Measurements from ENCODE around the gene IAH1.

The IAH1 gene

DNA sequence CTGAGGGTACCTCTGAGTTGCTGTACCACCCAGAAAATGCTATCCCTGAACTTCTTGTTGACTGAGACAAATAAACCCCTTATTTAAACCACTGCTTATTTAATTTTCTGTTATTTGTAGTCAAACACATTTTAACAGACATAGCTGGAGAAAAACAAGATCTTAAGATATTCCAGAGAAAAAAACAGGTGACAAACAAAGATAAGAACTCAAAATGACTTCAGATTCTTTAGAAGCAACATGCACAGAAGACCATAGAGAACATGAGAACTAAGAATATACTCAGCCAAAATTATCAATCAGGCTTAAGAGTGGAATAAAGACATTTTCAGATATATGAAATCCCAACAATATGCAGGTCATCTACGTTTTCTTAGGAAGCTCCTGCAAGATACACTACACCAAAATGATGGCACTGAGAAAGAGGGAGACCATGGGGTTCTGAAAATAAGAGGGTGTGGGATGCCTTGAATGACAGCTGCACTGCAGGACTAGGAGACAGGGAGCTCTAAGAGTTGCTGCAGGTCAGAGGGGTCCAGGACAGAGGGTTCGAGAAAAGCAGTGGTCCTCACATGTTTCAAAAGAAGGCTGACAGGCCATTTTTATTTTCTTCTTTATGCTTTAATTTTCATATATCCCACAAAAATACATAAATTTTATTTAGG is 42.9 kb downstream of the IAH1 start:
- no peaks in the 10 kb centered on the region for H3K9me2 ChIP-seq (replicated peaks; ENCODE audit: insufficient read depth, low read length)
- H3K79me2 ChIP-seq (ENCODE audit: insufficient read depth, low read length), result no peaks in the 10 kb centered on the region
- H3K36me3 ChIP-seq (ENCODE audit: low read length), result peaks cover 33% of the 10 kb centered on the region; the same call in 1 of the 2 replicates
- H3K27me3 ChIP-seq (ENCODE audit: low read length), result no peaks in the 10 kb centered on the region
- TF ChIP-seq, protein P1, sequence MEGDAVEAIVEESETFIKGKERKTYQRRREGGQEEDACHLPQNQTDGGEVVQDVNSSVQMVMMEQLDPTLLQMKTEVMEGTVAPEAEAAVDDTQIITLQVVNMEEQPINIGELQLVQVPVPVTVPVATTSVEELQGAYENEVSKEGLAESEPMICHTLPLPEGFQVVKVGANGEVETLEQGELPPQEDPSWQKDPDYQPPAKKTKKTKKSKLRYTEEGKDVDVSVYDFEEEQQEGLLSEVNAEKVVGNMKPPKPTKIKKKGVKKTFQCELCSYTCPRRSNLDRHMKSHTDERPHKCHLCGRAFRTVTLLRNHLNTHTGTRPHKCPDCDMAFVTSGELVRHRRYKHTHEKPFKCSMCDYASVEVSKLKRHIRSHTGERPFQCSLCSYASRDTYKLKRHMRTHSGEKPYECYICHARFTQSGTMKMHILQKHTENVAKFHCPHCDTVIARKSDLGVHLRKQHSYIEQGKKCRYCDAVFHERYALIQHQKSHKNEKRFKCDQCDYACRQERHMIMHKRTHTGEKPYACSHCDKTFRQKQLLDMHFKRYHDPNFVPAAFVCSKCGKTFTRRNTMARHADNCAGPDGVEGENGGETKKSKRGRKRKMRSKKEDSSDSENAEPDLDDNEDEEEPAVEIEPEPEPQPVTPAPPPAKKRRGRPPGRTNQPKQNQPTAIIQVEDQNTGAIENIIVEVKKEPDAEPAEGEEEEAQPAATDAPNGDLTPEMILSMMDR (IDR thresholded peaks at IDR 0.05; ENCODE audit: insufficient read depth, low read length, poor library complexity, severe bottlenecking), result no peak
- no peak for TF ChIP-seq EZH2phosphoT487 (conservative IDR thresholded peaks at IDR 0.05; ENCODE audit: low read length)
- no peak overlapping the region for H3K4me3 ChIP-seq (ENCODE audit: insufficient read depth, low read length, poor library complexity, severe bottlenecking)
- H3K9me3 ChIP-seq (ENCODE audit: insufficient read depth, low read length), result no peaks in the 10 kb centered on the region
- no peaks in the 10 kb centered on the region for H3F3A ChIP-seq (ENCODE audit: insufficient read depth)
- H3K9ac ChIP-seq (ENCODE audit: low read length), result no peak overlapping the region
- no peaks in the 10 kb centered on the region for H4K20me1 ChIP-seq (ENCODE audit: low read depth, low read length)
- H3K4me2 ChIP-seq (ENCODE audit: low read depth, low read length, poor library complexity, severe bottlenecking), result no peak overlapping the region
- no peak overlapping the region for H3K27ac ChIP-seq (ENCODE audit: low read depth, low read length)
- no peak overlapping the region for H2AFZ ChIP-seq (ENCODE audit: low read depth, low read length, severe bottlenecking)

DNA sequence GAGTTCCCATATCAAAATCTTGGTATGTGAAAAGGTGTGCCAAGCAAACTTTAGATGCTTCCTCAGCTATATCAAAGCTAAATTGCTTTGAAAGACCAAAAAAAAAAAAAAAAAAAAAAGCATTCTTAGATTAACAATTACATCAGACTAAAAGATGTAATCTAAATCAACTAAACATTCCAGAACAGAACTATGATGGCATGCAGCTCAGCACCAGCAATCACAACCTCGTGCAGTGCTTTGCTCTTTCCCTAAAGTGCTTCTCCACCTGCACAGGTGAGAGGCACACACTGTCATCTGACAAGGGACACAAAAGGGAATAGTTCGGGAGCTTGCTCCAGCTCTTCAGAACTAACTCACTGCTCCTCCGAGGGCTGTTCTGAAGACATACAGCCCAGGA is 43.8 kb downstream of the IAH1 start:
- H3K36me3 ChIP-seq (ENCODE audit: low read length), result peaks cover 36% of the 10 kb centered on the region
- no peak overlapping the region for H3K4me3 ChIP-seq (ENCODE audit: insufficient read depth, low read length, poor library complexity, severe bottlenecking)
- H4K20me1 ChIP-seq (ENCODE audit: low read depth, low read length), result no peaks in the 10 kb centered on the region
- H2AFZ ChIP-seq (ENCODE audit: low read depth, low read length, severe bottlenecking), result no peak overlapping the region
- H3K27ac ChIP-seq (ENCODE audit: low read depth, low read length), result no peak overlapping the region
- 0 out of 2 replicates have a peak, but pooled peaks cover 7% of the 10 kb centered on the region for H3F3A ChIP-seq (ENCODE audit: insufficient read depth)
- H3K4me2 ChIP-seq (ENCODE audit: low read depth, low read length, poor library complexity, severe bottlenecking), result no peak overlapping the region
- no peaks in the 10 kb centered on the region for H3K9me3 ChIP-seq (ENCODE audit: insufficient read depth, low read length)
- TF ChIP-seq, protein P1 (IDR thresholded peaks at IDR 0.05; ENCODE audit: insufficient read depth, low read length, poor library complexity, severe bottlenecking), result no peak
- TF ChIP-seq EZH2phosphoT487 (conservative IDR thresholded peaks at IDR 0.05; ENCODE audit: low read length), result no peak
- H3K9ac ChIP-seq (ENCODE audit: low read length), result no peak overlapping the region
- H3K79me2 ChIP-seq (ENCODE audit: insufficient read depth, low read length), result no peaks in the 10 kb centered on the region
- no peaks in the 10 kb centered on the region for H3K27me3 ChIP-seq (ENCODE audit: low read length)
- no peaks in the 10 kb centered on the region for H3K9me2 ChIP-seq (replicated peaks; ENCODE audit: insufficient read depth, low read length)

DNA sequence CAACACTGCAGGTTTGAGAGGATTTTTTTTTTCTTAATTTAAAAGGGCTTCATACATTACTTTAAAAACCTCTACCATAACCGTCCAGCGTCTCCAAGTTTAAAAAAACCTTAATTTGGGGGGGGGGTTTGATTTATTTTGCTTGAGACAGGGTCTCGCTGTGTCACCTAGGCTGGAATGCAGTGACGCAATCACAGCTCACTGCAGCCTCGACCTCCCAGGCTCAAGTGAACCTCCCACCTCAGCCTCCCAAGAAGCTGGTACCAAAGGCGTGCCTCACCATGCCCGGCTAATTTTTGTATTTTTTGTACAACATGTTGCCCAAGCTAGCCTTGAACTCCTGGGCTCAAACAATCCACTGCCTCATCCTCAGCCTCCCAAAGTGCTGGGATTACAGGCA is 44.4 kb downstream of the IAH1 start:
- no peaks in the 10 kb centered on the region for H3K9me3 ChIP-seq (ENCODE audit: insufficient read depth, low read length)
- no peak overlapping the region for H3K9ac ChIP-seq (ENCODE audit: low read length)
- H3K36me3 ChIP-seq (ENCODE audit: low read length), result peaks cover 40% of the 10 kb centered on the region
- H2AFZ ChIP-seq (ENCODE audit: low read depth, low read length, severe bottlenecking), result no peak overlapping the region
- TF ChIP-seq EZH2phosphoT487 (conservative IDR thresholded peaks at IDR 0.05; ENCODE audit: low read length), result no peak
- TF ChIP-seq, protein P1 (IDR thresholded peaks at IDR 0.05; ENCODE audit: insufficient read depth, low read length, poor library complexity, severe bottlenecking), result no peak
- H3K79me2 ChIP-seq (ENCODE audit: insufficient read depth, low read length), result no peaks in the 10 kb centered on the region
- H4K20me1 ChIP-seq (ENCODE audit: low read depth, low read length), result no peaks in the 10 kb centered on the region
- H3K9me2 ChIP-seq (replicated peaks; ENCODE audit: insufficient read depth, low read length), result no peaks in the 10 kb centered on the region
- H3K4me2 ChIP-seq (ENCODE audit: low read depth, low read length, poor library complexity, severe bottlenecking), result no peak overlapping the region
- no peak overlapping the region for H3K4me3 ChIP-seq (ENCODE audit: insufficient read depth, low read length, poor library complexity, severe bottlenecking)
- no peaks in the 10 kb centered on the region for H3K27me3 ChIP-seq (ENCODE audit: low read length)
- 0 out of 2 replicates have a peak, but pooled peaks cover 13% of the 10 kb centered on the region for H3F3A ChIP-seq (ENCODE audit: insufficient read depth)
- no peak overlapping the region for H3K27ac ChIP-seq (ENCODE audit: low read depth, low read length)
